WTC11 (cell line): Measurements from ENCODE around the gene CST9. TPM values are rescaled to one million over a fixed set of nuclear protein-coding genes. Genes with fewer than 3 reads are reported as not detected.

Source experiments
- ATAC-seq: fragments of 200-7000 bp; cut with Tn5 transposase; 2 replicates; pipeline ENCODE4 v1.10.0; 2021; ENCODE audit warnings: mild to moderate bottlenecking, moderate library complexity
- CTCF ChIA-PET: fragments of 300-600 bp; sonication (Branson Sonifier 250); formaldehyde crosslinking; loops from one replicate; lab custom pipeline; 2021; ENCODE audit warnings: antibody characterized with exemption; lab: Charles Lee
- POLR2A ChIA-PET: fragments of 350-600 bp; sonication (Branson Sonifier 250); formaldehyde crosslinking; loops from one replicate; lab custom pipeline; 2021; ENCODE audit warnings: antibody characterized with exemption; lab: Charles Lee
- DNase-seq: peaks from one replicate; pipeline ENCODE4 v3.0.0; 2021; ENCODE audit warnings: low spot score
- H3K27ac Mint-ChIP-seq: 2 replicates; pipeline ENCODE4 v1.8.0; 2021; ENCODE audit warnings: mixed read lengths
- H3K27me3 Mint-ChIP-seq: 2 replicates; pipeline ENCODE4 v1.8.0; 2021; ENCODE audit warnings: low read depth, mild to moderate bottlenecking, moderate library complexity, mixed read lengths
- H3K36me3 Mint-ChIP-seq: 2 replicates; pipeline ENCODE4 v1.8.0; 2021; ENCODE audit warnings: mixed read lengths
- H3K4me1 Mint-ChIP-seq: 2 replicates; pipeline ENCODE4 v1.8.0; 2022; ENCODE audit warnings: mixed read lengths
- H3K4me3 Mint-ChIP-seq: 2 replicates; pipeline ENCODE4 v1.8.0; 2021; ENCODE audit warnings: mild to moderate bottlenecking, moderate library complexity, mixed read lengths
- H3K9me3 Mint-ChIP-seq: 2 replicates; pipeline ENCODE4 v1.8.0; 2021; ENCODE audit warnings: mixed read lengths
- ATF1 ChIP-seq: sonication (generic); formaldehyde crosslinking; IDR thresholded peaks from 2 replicates; pipeline ENCODE4 v1.8.1; 2023; ENCODE audit warnings: mild to moderate bottlenecking, moderate library complexity, missing genetic modification reagents
- CREM ChIP-seq: sonication (generic); formaldehyde crosslinking; IDR thresholded peaks from 2 replicates; pipeline ENCODE4 v1.8.1; 2022; ENCODE audit warnings: mild to moderate bottlenecking, missing genetic modification reagents, moderate library complexity
- ELF4 ChIP-seq: sonication (generic); formaldehyde crosslinking; IDR thresholded peaks from 2 replicates; pipeline ENCODE4 v1.8.1; 2022; ENCODE audit warnings: low read depth, mild to moderate bottlenecking, moderate library complexity, missing genetic modification reagents
- FOXJ3 ChIP-seq: sonication (generic); formaldehyde crosslinking; IDR thresholded peaks from 2 replicates; pipeline ENCODE4 v1.9.0; 2021; ENCODE audit warnings: missing genetic modification reagents, mild to moderate bottlenecking, borderline replicate concordance
- FOXP1 ChIP-seq: sonication (generic); formaldehyde crosslinking; IDR thresholded peaks from 2 replicates; pipeline ENCODE4 v1.8.0; 2022; ENCODE audit warnings: missing genetic modification reagents, mild to moderate bottlenecking, moderate library complexity, borderline replicate concordance
- JAZF1 ChIP-seq: fragments of 250-450 bp; sonication (Bioruptor Pico); IDR thresholded peaks from 2 replicates; pipeline ENCODE4 v1.9.0; 2021; ENCODE audit warnings: moderate library complexity, mild to moderate bottlenecking, inconsistent platforms
- NFATC4 ChIP-seq: fragments of 250-450 bp; sonication (Bioruptor Pico); IDR thresholded peaks from 2 replicates; pipeline ENCODE4 v1.9.0; 2021; ENCODE audit warnings: mild to moderate bottlenecking
- NR3C1 ChIP-seq: sonication (generic); formaldehyde crosslinking; conservative IDR thresholded peaks from 2 replicates; pipeline ENCODE4 v1.8.1; 2023; ENCODE audit warnings: low read depth, mild to moderate bottlenecking, missing genetic modification reagents
- RORB ChIP-seq: fragments of 250-450 bp; sonication (Bioruptor Pico); IDR thresholded peaks from 2 replicates; pipeline ENCODE4 v1.9.0; 2021; ENCODE audit warnings: mild to moderate bottlenecking
- SP1 ChIP-seq: sonication (generic); formaldehyde crosslinking; conservative IDR thresholded peaks from 2 replicates; pipeline ENCODE4 v1.8.1; 2022; ENCODE audit warnings: missing genetic modification reagents
- TCF7 ChIP-seq: sonication (generic); formaldehyde crosslinking; IDR thresholded peaks from 2 replicates; pipeline ENCODE4 v1.8.0; 2022; ENCODE audit warnings: mild to moderate bottlenecking, low read depth, missing genetic modification reagents, moderate library complexity
- ZBTB21 ChIP-seq: sonication (generic); formaldehyde crosslinking; IDR thresholded peaks from 2 replicates; pipeline ENCODE4 v1.8.1; 2023; ENCODE audit warnings: mild to moderate bottlenecking, missing genetic modification reagents, borderline replicate concordance
- ZNF138 ChIP-seq: sonication (generic); formaldehyde crosslinking; conservative IDR thresholded peaks from 2 replicates; pipeline ENCODE4 v1.8.1; 2022; ENCODE audit warnings: mild to moderate bottlenecking, moderate library complexity, missing genetic modification reagents
- ZNF396 ChIP-seq: fragments of 250-450 bp; sonication (Bioruptor Pico); IDR thresholded peaks from 2 replicates; pipeline ENCODE4 v1.8.0; 2021; ENCODE audit warnings: mild to moderate bottlenecking, moderate library complexity, borderline replicate concordance
- total RNA-seq: library from RNA; stranded (reverse); gene quantifications from 3 replicates; pipeline ENCODE4 v1.2.3, GENCODE V29; 2021
- TF ChIP-seq, protein P1 (sequence below): sonication (generic); formaldehyde crosslinking; IDR thresholded peaks from 2 replicates; pipeline ENCODE4 v1.8.1; 2022; ENCODE audit warnings: low read depth, mild to moderate bottlenecking, moderate library complexity, missing genetic modification reagents, borderline replicate concordance
- TF ChIP-seq, protein P2 (sequence below): fragments of 250-450 bp; sonication (Bioruptor Pico); IDR thresholded peaks from 2 replicates; pipeline ENCODE4 v1.9.0; 2021; ENCODE audit warnings: mild to moderate bottlenecking
- TF ChIP-seq, protein P3 (sequence below): sonication (generic); formaldehyde crosslinking; IDR thresholded peaks from 2 replicates; pipeline ENCODE4 v1.8.0; 2023; ENCODE audit warnings: missing genetic modification reagents
- TF ChIP-seq, protein P4 (sequence below): sonication (generic); formaldehyde crosslinking; IDR thresholded peaks from 2 replicates; pipeline ENCODE4 v1.8.1; 2023; ENCODE audit warnings: mild to moderate bottlenecking, missing genetic modification reagents
- TF ChIP-seq, protein P5 (sequence below): fragments of 250-450 bp; sonication (Bioruptor Pico); IDR thresholded peaks from 2 replicates; pipeline ENCODE4 v1.9.0; 2021; ENCODE audit warnings: moderate library complexity, mild to moderate bottlenecking, inconsistent platforms, borderline replicate concordance
- TF ChIP-seq, protein P6 (sequence below): sonication (generic); formaldehyde crosslinking; IDR thresholded peaks from 2 replicates; pipeline ENCODE4 v1.8.0; 2023; ENCODE audit warnings: mild to moderate bottlenecking, missing genetic modification reagents
- TF ChIP-seq, protein P7 (sequence below): sonication (generic); formaldehyde crosslinking; IDR thresholded peaks from 2 replicates; pipeline ENCODE4 v1.8.1; 2022; ENCODE audit warnings: mild to moderate bottlenecking, missing genetic modification reagents, moderate library complexity, borderline replicate concordance
- TF ChIP-seq, protein P8 (sequence below): fragments of 250-450 bp; sonication (Bioruptor Pico); conservative IDR thresholded peaks from 2 replicates; pipeline ENCODE4 v1.9.0; 2021; ENCODE audit warnings: mild to moderate bottlenecking

The CST9 gene
- total RNA-seq, 1 experiment from 2014 or later = not detected

DNA sequence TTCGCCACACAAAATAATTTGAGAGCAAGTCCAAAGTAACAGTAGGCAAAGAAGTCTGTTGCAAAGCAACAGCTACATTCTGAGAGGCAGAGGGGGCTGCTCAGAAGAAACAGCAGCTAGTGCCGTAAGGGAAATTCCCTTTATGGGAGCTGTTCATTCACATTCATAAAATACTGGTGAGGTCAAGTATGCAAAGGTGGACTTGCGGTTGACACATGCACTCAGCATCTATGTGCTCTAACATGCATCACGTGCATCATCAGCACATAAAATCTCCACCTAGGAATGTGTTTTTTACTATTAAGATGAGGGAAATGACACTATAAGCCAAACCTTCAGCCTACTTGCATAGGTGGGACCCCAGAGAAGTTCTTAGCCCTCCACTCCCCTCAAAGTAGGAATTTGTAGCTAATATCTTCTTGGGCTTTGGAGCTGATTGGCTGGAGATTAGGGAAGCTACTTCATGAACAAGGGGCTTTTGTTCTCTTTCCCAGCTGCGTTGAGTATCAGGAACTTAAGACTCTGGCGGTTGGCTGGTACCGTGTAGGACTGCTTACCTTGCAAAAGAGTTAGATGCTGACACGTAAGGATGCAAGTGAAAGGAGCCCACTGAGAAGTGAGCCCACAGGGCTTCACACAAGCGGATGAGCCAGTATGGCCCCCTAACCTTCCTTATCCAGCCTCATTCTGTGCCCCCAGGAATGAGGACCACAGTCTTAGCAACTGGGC lies 19.7 kb upstream of the CST9 start:
- TF ChIP-seq ZBTB21 (CRISPR knock-in tag) (no peak), RORB (CRISPR knock-in tag) (no peak), NFATC4 (CRISPR knock-in tag) (no peak), ZNF396 (CRISPR knock-in tag) (no peak), ELF4 (CRISPR knock-in tag) (no peak), FOXP1 (no peak), NR3C1 (CRISPR knock-in tag) (no peak), ZNF138 (CRISPR knock-in tag) (no peak)
- TF ChIP-seq, protein P1, sequence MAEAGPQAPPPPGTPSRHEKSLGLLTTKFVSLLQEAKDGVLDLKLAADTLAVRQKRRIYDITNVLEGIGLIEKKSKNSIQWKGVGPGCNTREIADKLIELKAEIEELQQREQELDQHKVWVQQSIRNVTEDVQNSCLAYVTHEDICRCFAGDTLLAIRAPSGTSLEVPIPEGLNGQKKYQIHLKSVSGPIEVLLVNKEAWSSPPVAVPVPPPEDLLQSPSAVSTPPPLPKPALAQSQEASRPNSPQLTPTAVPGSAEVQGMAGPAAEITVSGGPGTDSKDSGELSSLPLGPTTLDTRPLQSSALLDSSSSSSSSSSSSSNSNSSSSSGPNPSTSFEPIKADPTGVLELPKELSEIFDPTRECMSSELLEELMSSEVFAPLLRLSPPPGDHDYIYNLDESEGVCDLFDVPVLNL (CRISPR knock-in tag) = no peak
- TF ChIP-seq, protein P2, sequence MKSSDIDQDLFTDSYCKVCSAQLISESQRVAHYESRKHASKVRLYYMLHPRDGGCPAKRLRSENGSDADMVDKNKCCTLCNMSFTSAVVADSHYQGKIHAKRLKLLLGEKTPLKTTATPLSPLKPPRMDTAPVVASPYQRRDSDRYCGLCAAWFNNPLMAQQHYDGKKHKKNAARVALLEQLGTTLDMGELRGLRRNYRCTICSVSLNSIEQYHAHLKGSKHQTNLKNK (CRISPR knock-in tag) = no peak
- TF ChIP-seq, protein P3, sequence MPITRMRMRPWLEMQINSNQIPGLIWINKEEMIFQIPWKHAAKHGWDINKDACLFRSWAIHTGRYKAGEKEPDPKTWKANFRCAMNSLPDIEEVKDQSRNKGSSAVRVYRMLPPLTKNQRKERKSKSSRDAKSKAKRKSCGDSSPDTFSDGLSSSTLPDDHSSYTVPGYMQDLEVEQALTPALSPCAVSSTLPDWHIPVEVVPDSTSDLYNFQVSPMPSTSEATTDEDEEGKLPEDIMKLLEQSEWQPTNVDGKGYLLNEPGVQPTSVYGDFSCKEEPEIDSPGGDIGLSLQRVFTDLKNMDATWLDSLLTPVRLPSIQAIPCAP (CRISPR knock-in tag) = no peak
- TF ChIP-seq, protein P4, sequence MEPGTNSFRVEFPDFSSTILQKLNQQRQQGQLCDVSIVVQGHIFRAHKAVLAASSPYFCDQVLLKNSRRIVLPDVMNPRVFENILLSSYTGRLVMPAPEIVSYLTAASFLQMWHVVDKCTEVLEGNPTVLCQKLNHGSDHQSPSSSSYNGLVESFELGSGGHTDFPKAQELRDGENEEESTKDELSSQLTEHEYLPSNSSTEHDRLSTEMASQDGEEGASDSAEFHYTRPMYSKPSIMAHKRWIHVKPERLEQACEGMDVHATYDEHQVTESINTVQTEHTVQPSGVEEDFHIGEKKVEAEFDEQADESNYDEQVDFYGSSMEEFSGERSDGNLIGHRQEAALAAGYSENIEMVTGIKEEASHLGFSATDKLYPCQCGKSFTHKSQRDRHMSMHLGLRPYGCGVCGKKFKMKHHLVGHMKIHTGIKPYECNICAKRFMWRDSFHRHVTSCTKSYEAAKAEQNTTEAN (CRISPR knock-in tag) = no peak
- TF ChIP-seq, protein P5, sequence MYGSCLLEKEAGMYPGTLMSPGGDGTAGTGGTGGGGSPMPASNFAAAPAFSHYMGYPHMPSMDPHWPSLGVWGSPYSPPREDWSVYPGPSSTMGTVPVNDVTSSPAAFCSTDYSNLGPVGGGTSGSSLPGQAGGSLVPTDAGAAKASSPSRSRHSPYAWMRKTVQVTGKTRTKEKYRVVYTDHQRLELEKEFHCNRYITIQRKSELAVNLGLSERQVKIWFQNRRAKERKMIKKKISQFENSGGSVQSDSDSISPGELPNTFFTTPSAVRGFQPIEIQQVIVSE (CRISPR knock-in tag) = no peak
- TF ChIP-seq, protein P6, sequence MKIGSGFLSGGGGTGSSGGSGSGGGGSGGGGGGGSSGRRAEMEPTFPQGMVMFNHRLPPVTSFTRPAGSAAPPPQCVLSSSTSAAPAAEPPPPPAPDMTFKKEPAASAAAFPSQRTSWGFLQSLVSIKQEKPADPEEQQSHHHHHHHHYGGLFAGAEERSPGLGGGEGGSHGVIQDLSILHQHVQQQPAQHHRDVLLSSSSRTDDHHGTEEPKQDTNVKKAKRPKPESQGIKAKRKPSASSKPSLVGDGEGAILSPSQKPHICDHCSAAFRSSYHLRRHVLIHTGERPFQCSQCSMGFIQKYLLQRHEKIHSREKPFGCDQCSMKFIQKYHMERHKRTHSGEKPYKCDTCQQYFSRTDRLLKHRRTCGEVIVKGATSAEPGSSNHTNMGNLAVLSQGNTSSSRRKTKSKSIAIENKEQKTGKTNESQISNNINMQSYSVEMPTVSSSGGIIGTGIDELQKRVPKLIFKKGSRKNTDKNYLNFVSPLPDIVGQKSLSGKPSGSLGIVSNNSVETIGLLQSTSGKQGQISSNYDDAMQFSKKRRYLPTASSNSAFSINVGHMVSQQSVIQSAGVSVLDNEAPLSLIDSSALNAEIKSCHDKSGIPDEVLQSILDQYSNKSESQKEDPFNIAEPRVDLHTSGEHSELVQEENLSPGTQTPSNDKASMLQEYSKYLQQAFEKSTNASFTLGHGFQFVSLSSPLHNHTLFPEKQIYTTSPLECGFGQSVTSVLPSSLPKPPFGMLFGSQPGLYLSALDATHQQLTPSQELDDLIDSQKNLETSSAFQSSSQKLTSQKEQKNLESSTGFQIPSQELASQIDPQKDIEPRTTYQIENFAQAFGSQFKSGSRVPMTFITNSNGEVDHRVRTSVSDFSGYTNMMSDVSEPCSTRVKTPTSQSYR = no peak
- TF ChIP-seq, all 79 proteins: peak for 0
- Mint-ChIP-seq H3K36me3 (no peaks in the 10 kb centered on the region), H3K9me3 (no peaks in the 10 kb centered on the region; the same call in 1 of the 2 replicates), H3K27ac (no peak overlapping the region), H3K27me3 (peaks cover 2% of the 10 kb centered on the region; the same call in 1 of the 2 replicates), H3K4me3 (no peak overlapping the region), H3K4me1 (peaks cover 42% of the 10 kb centered on the region)
- ChIA-PET CTCF (interaction anchor here (1.0 to 1.2 kb wide), 3 partner anchors 118 to 184 kb away, joined by 3 to 4 read pairs (median 3); no protein-coding TSS in a partner anchor), POLR2A (no interaction called here)
- DNase-seq = no peak
- ATAC-seq = no peak

DNA sequence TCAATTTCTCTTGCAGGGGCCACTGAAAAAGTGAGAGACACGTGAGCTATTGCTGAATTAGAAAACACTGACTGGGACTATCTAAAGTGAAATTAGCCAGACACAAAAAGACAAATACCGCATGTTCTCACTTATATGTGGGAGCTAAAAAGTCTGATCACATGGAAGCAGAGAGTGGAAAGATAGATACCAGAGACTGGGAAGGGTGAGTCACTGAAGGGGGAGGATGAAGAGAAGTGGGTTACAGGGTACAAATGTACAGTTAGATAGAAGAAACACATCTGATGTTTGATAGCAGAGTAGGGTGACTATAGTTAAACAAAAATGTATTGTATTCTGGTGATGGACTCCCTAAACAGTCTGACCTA lies 18.6 kb upstream of the CST9 start:
- H3K27me3 Mint-ChIP-seq = peaks cover 2% of the 10 kb centered on the region; the same call in 1 of the 2 replicates
- H3K4me3 Mint-ChIP-seq = no peak overlapping the region
- peaks cover 34% of the 10 kb centered on the region for H3K4me1 Mint-ChIP-seq
- H3K36me3 Mint-ChIP-seq = no peaks in the 10 kb centered on the region
- no peaks in the 10 kb centered on the region; the same call in 1 of the 2 replicates for H3K9me3 Mint-ChIP-seq
- ATAC-seq (no peak), DNase-seq (no peak)
- ChIA-PET CTCF (interaction anchor here (1.2 kb wide), 1 partner anchor 178 kb away, joined by 3 read pairs; no protein-coding TSS in a partner anchor), POLR2A (no interaction called here)
- H3K27ac Mint-ChIP-seq = no peak overlapping the region
- TF ChIP-seq, protein P7, sequence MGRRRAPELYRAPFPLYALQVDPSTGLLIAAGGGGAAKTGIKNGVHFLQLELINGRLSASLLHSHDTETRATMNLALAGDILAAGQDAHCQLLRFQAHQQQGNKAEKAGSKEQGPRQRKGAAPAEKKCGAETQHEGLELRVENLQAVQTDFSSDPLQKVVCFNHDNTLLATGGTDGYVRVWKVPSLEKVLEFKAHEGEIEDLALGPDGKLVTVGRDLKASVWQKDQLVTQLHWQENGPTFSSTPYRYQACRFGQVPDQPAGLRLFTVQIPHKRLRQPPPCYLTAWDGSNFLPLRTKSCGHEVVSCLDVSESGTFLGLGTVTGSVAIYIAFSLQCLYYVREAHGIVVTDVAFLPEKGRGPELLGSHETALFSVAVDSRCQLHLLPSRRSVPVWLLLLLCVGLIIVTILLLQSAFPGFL (CRISPR knock-in tag) = no peak
- TF ChIP-seq TCF7 (CRISPR knock-in tag) = no peak
- no peak for TF ChIP-seq ELF4 (CRISPR knock-in tag)
- TF ChIP-seq, protein P8, sequence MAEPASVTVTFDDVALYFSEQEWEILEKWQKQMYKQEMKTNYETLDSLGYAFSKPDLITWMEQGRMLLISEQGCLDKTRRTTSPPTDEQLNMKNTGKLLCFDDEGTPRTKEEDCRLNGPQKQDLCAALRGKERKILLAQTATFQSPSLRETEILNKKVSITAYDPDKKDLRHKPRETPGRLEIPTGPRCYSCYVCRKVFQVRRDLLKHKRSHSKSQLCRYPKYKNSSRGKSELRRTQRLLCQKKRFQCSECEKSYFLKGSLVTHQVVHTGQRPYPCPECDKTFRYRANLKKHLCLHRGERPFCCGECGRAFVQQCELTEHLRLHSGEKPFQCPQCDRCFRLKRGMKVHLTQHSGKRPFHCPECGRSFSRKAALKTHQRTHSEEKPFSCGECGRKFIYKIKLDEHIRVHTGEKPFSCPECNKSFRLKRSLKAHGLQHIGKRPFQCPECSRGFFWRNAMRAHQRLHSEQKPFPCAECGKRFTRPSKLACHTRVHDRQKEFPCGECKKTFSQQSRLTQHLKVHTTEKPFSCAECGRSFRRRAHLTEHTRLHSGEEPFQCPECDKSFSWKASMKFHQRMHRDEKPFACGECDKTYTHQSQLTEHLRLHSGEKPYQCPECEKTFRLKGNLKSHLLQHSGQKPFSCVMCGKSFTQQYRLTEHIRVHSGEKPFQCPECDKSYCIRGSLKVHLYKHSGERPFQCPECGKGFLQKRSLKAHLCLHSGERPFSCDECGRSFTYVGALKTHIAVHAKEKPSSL (CRISPR knock-in tag) = no peak
- TF ChIP-seq, protein P1 (CRISPR knock-in tag) = no peak
- no peak for TF ChIP-seq JAZF1 (CRISPR knock-in tag)
- no peak for TF ChIP-seq ATF1 (CRISPR knock-in tag)
- no peak for TF ChIP-seq SP1
- no peak for TF ChIP-seq FOXJ3 (CRISPR knock-in tag)
- TF ChIP-seq CREM (CRISPR knock-in tag) = no peak
